ENCODE measurements around the gene SLC8A3. TPM values are rescaled to one million over a fixed set of nuclear protein-coding genes. Genes with fewer than 3 reads are reported as not detected.

The SLC8A3 gene
- total and polyA plus RNA-seq, 10 of the 15 experiments (the other 5 are each of a cell fraction or from before 2014, with no cell fraction given) = 0.04 to 0.17 (median 0.13) TPM; not detected in 3

DNA sequence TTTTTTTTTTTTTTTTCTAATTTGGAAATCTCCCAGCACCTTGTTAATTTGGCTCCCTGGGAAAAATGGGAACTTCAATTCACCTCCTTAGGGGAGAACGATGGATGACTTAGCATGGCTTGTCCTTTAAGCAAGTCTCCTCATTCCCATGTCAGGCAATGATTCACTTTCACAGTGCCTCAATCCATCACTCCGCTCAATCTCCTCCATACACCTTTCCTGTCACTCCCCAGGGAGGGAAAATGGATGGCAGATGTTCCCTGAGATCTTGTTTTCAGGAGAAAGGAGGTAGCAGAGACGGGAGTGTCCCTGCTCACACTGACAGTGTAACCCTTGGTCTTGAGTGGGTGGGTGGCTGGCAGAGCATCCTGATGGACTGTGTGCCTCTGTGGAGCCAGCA, 51.0 kb downstream of the SLC8A3 start:
- no peak overlapping the region for H2AFZ ChIP-seq (ENCODE audit: control insufficient read depth, low read depth, low read length)
- 33% methylated on average over 3 of the region's 3 CpGs for WGBS (ENCODE audit: insufficient coverage, insufficient replicate concordance, low lambda C conversion rate, missing lambda C conversion rate)

DNA sequence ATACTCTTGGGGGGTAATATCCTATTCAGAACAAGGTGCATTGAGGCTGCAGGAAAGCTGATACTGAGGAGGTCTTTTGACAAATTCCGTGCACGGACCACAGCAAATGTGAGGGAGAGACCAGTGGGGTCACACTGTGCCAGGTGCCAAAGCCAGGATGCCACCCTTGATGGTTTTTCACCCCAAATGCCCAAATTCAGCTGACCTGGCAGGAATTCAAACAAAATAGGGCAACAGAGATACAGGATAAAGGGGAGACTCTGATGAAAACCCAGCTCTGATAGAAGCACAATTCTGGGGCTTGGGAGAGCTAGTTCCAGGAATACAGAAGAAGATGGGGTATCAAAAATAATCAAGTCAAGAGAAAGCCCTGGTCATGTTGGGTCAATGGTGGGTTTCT, 55.3 kb downstream of the SLC8A3 start:
- WGBS (ENCODE audit: insufficient coverage, insufficient replicate concordance, low lambda C conversion rate, missing lambda C conversion rate) = 33% methylated on average over 2 of the region's 2 CpGs
- SMC1A ChIA-PET (ENCODE audit: uncharacterized antibody, unreplicated experiment) = interaction anchor here (1.5 kb wide), 1 partner anchor 11 kb away, joined by 4 read pairs; no protein-coding TSS in a partner anchor
- CTCF ChIA-PET = no interaction called here
- H3K27ac ChIP-seq (ENCODE audit: control insufficient read depth, insufficient read depth) = no peak overlapping the region
- POLR2A ChIA-PET = no interaction called here
- TF ChIP-seq SIX5 (IDR thresholded peaks at IDR 0.05; ENCODE audit: low read depth, low read length, severe bottlenecking) = no peak
- TF ChIP-seq MTA3 (IDR thresholded peaks at IDR 0.05; ENCODE audit: borderline replicate concordance, low read length) = no peak
- TF ChIP-seq, protein P1, sequence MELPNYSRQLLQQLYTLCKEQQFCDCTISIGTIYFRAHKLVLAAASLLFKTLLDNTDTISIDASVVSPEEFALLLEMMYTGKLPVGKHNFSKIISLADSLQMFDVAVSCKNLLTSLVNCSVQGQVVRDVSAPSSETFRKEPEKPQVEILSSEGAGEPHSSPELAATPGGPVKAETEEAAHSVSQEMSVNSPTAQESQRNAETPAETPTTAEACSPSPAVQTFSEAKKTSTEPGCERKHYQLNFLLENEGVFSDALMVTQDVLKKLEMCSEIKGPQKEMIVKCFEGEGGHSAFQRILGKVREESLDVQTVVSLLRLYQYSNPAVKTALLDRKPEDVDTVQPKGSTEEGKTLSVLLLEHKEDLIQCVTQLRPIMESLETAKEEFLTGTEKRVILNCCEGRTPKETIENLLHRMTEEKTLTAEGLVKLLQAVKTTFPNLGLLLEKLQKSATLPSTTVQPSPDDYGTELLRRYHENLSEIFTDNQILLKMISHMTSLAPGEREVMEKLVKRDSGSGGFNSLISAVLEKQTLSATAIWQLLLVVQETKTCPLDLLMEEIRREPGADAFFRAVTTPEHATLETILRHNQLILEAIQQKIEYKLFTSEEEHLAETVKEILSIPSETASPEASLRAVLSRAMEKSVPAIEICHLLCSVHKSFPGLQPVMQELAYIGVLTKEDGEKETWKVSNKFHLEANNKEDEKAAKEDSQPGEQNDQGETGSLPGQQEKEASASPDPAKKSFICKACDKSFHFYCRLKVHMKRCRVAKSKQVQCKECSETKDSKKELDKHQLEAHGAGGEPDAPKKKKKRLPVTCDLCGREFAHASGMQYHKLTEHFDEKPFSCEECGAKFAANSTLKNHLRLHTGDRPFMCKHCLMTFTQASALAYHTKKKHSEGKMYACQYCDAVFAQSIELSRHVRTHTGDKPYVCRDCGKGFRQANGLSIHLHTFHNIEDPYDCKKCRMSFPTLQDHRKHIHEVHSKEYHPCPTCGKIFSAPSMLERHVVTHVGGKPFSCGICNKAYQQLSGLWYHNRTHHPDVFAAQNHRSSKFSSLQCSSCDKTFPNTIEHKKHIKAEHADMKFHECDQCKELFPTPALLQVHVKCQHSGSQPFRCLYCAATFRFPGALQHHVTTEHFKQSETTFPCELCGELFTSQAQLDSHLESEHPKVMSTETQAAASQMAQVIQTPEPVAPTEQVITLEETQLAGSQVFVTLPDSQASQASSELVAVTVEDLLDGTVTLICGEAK (IDR thresholded peaks at IDR 0.05; ENCODE audit: borderline replicate concordance) = no peak
- TF ChIP-seq EGR1 (IDR thresholded peaks at IDR 0.05; ENCODE audit: borderline replicate concordance in 1 of 2, low read depth in 2 of 2, low read length in 2 of 2) = no peak
- no peak for TF ChIP-seq ZNF384 (IDR thresholded peaks at IDR 0.05; ENCODE audit: borderline replicate concordance, low read depth, low read length)
- no peak for TF ChIP-seq SMAD5 (IDR thresholded peaks at IDR 0.05; ENCODE audit: low read depth)
- TF ChIP-seq TCF12 (IDR thresholded peaks at IDR 0.05; ENCODE audit: low read depth, low read length) = no peak
- no peak for TF ChIP-seq HDGF (IDR thresholded peaks at IDR 0.05)
- TF ChIP-seq, protein P2, sequence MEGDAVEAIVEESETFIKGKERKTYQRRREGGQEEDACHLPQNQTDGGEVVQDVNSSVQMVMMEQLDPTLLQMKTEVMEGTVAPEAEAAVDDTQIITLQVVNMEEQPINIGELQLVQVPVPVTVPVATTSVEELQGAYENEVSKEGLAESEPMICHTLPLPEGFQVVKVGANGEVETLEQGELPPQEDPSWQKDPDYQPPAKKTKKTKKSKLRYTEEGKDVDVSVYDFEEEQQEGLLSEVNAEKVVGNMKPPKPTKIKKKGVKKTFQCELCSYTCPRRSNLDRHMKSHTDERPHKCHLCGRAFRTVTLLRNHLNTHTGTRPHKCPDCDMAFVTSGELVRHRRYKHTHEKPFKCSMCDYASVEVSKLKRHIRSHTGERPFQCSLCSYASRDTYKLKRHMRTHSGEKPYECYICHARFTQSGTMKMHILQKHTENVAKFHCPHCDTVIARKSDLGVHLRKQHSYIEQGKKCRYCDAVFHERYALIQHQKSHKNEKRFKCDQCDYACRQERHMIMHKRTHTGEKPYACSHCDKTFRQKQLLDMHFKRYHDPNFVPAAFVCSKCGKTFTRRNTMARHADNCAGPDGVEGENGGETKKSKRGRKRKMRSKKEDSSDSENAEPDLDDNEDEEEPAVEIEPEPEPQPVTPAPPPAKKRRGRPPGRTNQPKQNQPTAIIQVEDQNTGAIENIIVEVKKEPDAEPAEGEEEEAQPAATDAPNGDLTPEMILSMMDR (IDR thresholded peaks at IDR 0.05 in 2 of 3, conservative IDR thresholded peaks at IDR 0.05 in 1 of 3; ENCODE audit: control insufficient read depth in 2 of 3, extremely low read depth in 1 of 3, insufficient read depth in 1 of 3, low read depth in 3 of 3, low read length in 3 of 3) = no peak
- in situ Hi-C loops (cut with MboI) = no loop called here
- H3K27me3 ChIP-seq (replicated peaks in 1 of 2; ENCODE audit: control insufficient read depth in 2 of 2, insufficient read depth in 2 of 2, low read length in 1 of 2) = peaks cover 2 to 5% of the 10 kb centered on the region in 2 experiments; a peak in 1 of 4 replicates
- H3K4me1 ChIP-seq (ENCODE audit: control insufficient read depth, insufficient read depth, low read length) = no peaks in the 10 kb centered on the region
- H4K20me1 ChIP-seq (ENCODE audit: control insufficient read depth, insufficient read depth) = no peaks in the 10 kb centered on the region
- H3K79me2 ChIP-seq (ENCODE audit: control insufficient read depth, insufficient read depth, low read length) = no peaks in the 10 kb centered on the region
- no peaks in the 10 kb centered on the region for H3K36me3 ChIP-seq (ENCODE audit: control insufficient read depth in 2 of 2, insufficient read depth in 2 of 2, low read length in 1 of 2)
- no peak overlapping the region for H3K4me3 ChIP-seq
- no peaks in the 10 kb centered on the region for H3K9me3 ChIP-seq (replicated peaks; ENCODE audit: control insufficient read depth, insufficient read depth, low read length)
- no TSS peak for BruUV-seq (replicated peaks)
- H3K9ac ChIP-seq (ENCODE audit: control insufficient read depth, insufficient read depth, low read length) = no peak overlapping the region
- intact Hi-C loops (cut with micrococcal nuclease; ENCODE audit: unreplicated experiment) = no loop called here
- DNase-seq (ENCODE audit: low read depth, low spot score) = no peak
- no peak for ATAC-seq
- no peak overlapping the region for H3K4me2 ChIP-seq (ENCODE audit: control insufficient read depth, insufficient read depth)
- H2AFZ ChIP-seq (ENCODE audit: control insufficient read depth, low read depth, low read length) = no peak overlapping the region
- no peak for FAIRE-seq
- RAD21 ChIA-PET (ENCODE audit: unreplicated experiment) = no interaction called here

More for the DNA sequence above, 51.0 kb downstream of the SLC8A3 start:
- intact Hi-C loops (cut with micrococcal nuclease; ENCODE audit: unreplicated experiment) (no loop called here), in situ Hi-C loops (cut with MboI) (no loop called here)
- Histone ChIP-seq H3K36me3 (ENCODE audit: control insufficient read depth in 2 of 2, insufficient read depth in 2 of 2, low read length in 1 of 2) (no peaks in the 10 kb centered on the region), H3K9me3 (replicated peaks; ENCODE audit: control insufficient read depth, insufficient read depth, low read length) (no peaks in the 10 kb centered on the region), H4K20me1 (ENCODE audit: control insufficient read depth, insufficient read depth) (no peaks in the 10 kb centered on the region), H3K4me2 (ENCODE audit: control insufficient read depth, insufficient read depth) (no peak overlapping the region), H3K79me2 (ENCODE audit: control insufficient read depth, insufficient read depth, low read length) (no peaks in the 10 kb centered on the region), H3K4me3 (no peak overlapping the region), H3K4me1 (ENCODE audit: control insufficient read depth, insufficient read depth, low read length) (no peaks in the 10 kb centered on the region), H3K27ac (ENCODE audit: control insufficient read depth, insufficient read depth) (no peak overlapping the region), H3K27me3 (replicated peaks in 1 of 2; ENCODE audit: control insufficient read depth in 2 of 2, insufficient read depth in 2 of 2, low read length in 1 of 2) (peaks cover 0 to 5% of the 10 kb centered on the region in 2 experiments; a peak in 2 of 4 replicates), H3K9ac (ENCODE audit: control insufficient read depth, insufficient read depth, low read length) (no peak overlapping the region)
- ChIA-PET SMC1A (ENCODE audit: uncharacterized antibody, unreplicated experiment) (no interaction called here), RAD21 (ENCODE audit: unreplicated experiment) (interaction anchor here (0.7 kb wide), 1 partner anchor 782 kb away, joined by 4 read pairs; no protein-coding TSS in a partner anchor), POLR2A (no interaction called here), CTCF (no interaction called here)
- DNase-seq (ENCODE audit: low read depth, low spot score) = no peak
- TF ChIP-seq IKZF1 (conservative IDR thresholded peaks at IDR 0.05) = no peak
- no peak for TF ChIP-seq ASH2L (IDR thresholded peaks at IDR 0.05; ENCODE audit: borderline replicate concordance, low read depth)
- TF ChIP-seq ZNF217 (IDR thresholded peaks at IDR 0.05) = no peak
- FAIRE-seq = no peak
- ATAC-seq = no peak
- BruUV-seq (replicated peaks) = no TSS peak
